ENCODE results near the gene TSR3. TPM values are rescaled to one million over a fixed set of nuclear protein-coding genes. Genes with fewer than 3 reads are reported as not detected.

The TSR3 gene
- total RNA-seq = 60.6 and 68.6 TPM in 2 replicates

GRCh38 chr16:1351582-1352362, at the start of gene TSR3, which contains the start of gene GNPTG:
Gene TSR3 (minus strand): TSS chr16:1351878. CDS start chr16:1351804, 74 bp downstream.
Gene GNPTG (plus strand): TSS chr16:1351931. CDS start chr16:1351966, 35 bp downstream.

GRCh38 chr16:1333149-1333812, 18.4 kb downstream of the TSR3 start, which contains the start of gene BAIAP3:
Gene BAIAP3 (plus strand): TSS chr16:1333645. CDS start chr16:1338550, 4,905 bp downstream.

GRCh38 chr16:1308977-1309885, 42.4 kb downstream of the TSR3 start, which contains the start of gene UBE2I:
Gene UBE2I (plus strand): TSS chr16:1309636. CDS start chr16:1314031, 4,395 bp downstream.

Other genes with a start within 250 kb of the TSR3 start
- gene CACNA1H, start 198.8 kb downstream of the TSR3 start, total RNA-seq = 2.1 and 3.0 TPM in 2 replicates
- gene TPSG1, start 126.6 kb downstream of the TSR3 start, total RNA-seq = not detected in 2 replicates
- not detected in 2 replicates for gene TPSB2, start 121.7 kb downstream of the TSR3 start, total RNA-seq
- not detected in 2 replicates for gene TPSAB1, start 111.2 kb downstream of the TSR3 start, total RNA-seq
- gene TPSD1, start 95.8 kb downstream of the TSR3 start, total RNA-seq = not detected in 2 replicates
- gene UBE2I, start 42.2 kb downstream of the TSR3 start, total RNA-seq = 40.8 and 45.3 TPM in 2 replicates
- 0.92 and 1.2 TPM in 2 replicates for gene BAIAP3, start 18.2 kb downstream of the TSR3 start, total RNA-seq
- 44.0 and 48.4 TPM in 2 replicates for gene GNPTG, start 53 bp upstream of the TSR3 start, total RNA-seq
- gene UNKL, start 62.8 kb upstream of the TSR3 start, total RNA-seq = 4.6 and 6.5 TPM in 2 replicates
- gene UQCC4, start 68.9 kb upstream of the TSR3 start, total RNA-seq = 16.1 and 18.1 TPM in 2 replicates
- not detected in 2 replicates for gene PERCC1, start 79.2 kb upstream of the TSR3 start, total RNA-seq
- gene CCDC154, start 92.7 kb upstream of the TSR3 start, total RNA-seq = 0.26 and 0.37 TPM in 2 replicates
- 60.4 and 81.6 TPM in 2 replicates for gene CLCN7, start 123.2 kb upstream of the TSR3 start, total RNA-seq
- 0.06 TPM in 1 of 2 replicates, not detected in the other for gene PTX4, start 137.1 kb upstream of the TSR3 start, total RNA-seq
- gene TELO2, start 141.5 kb upstream of the TSR3 start, total RNA-seq = 9.9 and 15.5 TPM in 2 replicates
- gene TMEM204, start 181.8 kb upstream of the TSR3 start, total RNA-seq = 60.6 and 93.8 TPM in 2 replicates

Measured in aortic smooth muscle cell (primary cell).